Thoracic aorta (tissue), 2 donors: ENCODE data around the gene TSPAN17. TPM values are rescaled to one million over a fixed set of nuclear protein-coding genes. Genes with fewer than 3 reads are reported as not detected.

ENCODE experiments used
- ATAC-seq: fragments of 150-250 bp; one replicate; pipeline ENCODE4 v1.8.0; 2017; ENCODE audit warnings: low read depth; ENCODE audit not compliant: insufficient number of reproducible peaks, low FRiP score
- DNase-seq: peaks from one replicate; pipeline ENCODE4 v3.0.0-alpha.2; 2020; ENCODE audit warnings: low spot score
- H3K27ac ChIP-seq, 2 donors: fragments of 200-600 bp; sonication (generic); 1 replicate in 1 of 2; 2 replicates in 1 of 2; pipeline ENCODE4 v1.5.1; 2016; ENCODE audit warnings: mild to moderate bottlenecking in 2 of 2, moderate library complexity in 2 of 2
- H3K27me3 ChIP-seq: fragments of 200-600 bp; sonication (generic); replicated peaks from 2 replicates; pipeline ENCODE4 v1.6.0; 2016; ENCODE audit warnings: mild to moderate bottlenecking; ENCODE audit not compliant: insufficient read depth
- H3K36me3 ChIP-seq: fragments of 200-600 bp; sonication (generic); one replicate; pipeline ENCODE4 v1.5.1; 2016
- H3K4me1 ChIP-seq, 2 donors: fragments of 200-600 bp; sonication (generic); 1 replicate in 1 of 2; 2 replicates in 1 of 2; pipeline versions ENCODE4 v1.5.1 to v1.6.0; 2016; ENCODE audit warnings: low read depth in 2 of 2, mild to moderate bottlenecking in 1 of 2; ENCODE audit not compliant: control insufficient read depth in 1 of 2
- H3K4me3 ChIP-seq: fragments of 200-600 bp; sonication (generic); 2 replicates; pipeline ENCODE4 v1.5.1; 2016; ENCODE audit warnings: mild to moderate bottlenecking
- H3K9me3 ChIP-seq: fragments of 200-600 bp; sonication (generic); 2 replicates; pipeline ENCODE4 v1.5.1; 2016
- total RNA-seq, 2 donors: library from RNA; depleted of rRNA; stranded (reverse); fragments of >200 nt; gene quantifications; one replicate each; pipeline versions ENCODE4 v1.1.0 to v1.2.3, GENCODE V29; 2016
- TF ChIP-seq, protein P1 (sequence below): fragments of 200-600 bp; sonication (generic); IDR thresholded peaks from one replicate; pipeline ENCODE4 v1.5.1; 2019; ENCODE audit warnings: antibody characterized with exemption

Gene TSPAN17
- total RNA-seq, 2 donors from 2014 or later: 20.6 to 25.0 TPM

DNA sequence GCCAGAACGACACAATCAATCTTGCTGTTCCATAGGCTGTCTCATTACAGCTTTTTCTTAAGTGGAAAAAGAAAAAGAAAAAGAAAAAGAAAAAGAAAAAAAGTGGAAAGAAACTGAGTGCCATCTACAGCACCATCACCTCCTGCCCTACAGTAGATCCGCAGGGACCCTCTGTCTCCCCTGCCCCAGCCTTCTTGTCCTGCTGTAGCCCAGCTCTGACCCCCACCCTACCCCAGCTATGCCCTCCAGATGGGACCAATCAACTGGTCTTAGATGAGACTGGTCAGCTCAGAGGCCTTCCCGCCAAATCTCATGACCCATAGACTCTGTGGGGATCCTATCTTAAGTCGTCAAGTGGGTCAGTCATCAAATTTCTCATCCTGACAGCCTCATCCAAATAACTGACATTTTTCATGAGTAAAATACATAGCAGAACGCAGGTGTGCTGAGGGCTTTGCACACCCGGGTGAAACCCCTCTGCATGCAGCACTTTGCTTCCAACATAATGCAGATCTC is 34.8 kb downstream of the TSPAN17 start:
- peaks cover 6% of the 10 kb centered on the region for H3K9me3 ChIP-seq
- H3K27ac ChIP-seq: no peak overlapping the region
- TF ChIP-seq, protein P1, sequence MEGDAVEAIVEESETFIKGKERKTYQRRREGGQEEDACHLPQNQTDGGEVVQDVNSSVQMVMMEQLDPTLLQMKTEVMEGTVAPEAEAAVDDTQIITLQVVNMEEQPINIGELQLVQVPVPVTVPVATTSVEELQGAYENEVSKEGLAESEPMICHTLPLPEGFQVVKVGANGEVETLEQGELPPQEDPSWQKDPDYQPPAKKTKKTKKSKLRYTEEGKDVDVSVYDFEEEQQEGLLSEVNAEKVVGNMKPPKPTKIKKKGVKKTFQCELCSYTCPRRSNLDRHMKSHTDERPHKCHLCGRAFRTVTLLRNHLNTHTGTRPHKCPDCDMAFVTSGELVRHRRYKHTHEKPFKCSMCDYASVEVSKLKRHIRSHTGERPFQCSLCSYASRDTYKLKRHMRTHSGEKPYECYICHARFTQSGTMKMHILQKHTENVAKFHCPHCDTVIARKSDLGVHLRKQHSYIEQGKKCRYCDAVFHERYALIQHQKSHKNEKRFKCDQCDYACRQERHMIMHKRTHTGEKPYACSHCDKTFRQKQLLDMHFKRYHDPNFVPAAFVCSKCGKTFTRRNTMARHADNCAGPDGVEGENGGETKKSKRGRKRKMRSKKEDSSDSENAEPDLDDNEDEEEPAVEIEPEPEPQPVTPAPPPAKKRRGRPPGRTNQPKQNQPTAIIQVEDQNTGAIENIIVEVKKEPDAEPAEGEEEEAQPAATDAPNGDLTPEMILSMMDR: no peak
- H3K36me3 ChIP-seq: no peaks in the 10 kb centered on the region
- H3K27me3 ChIP-seq: peaks cover 9% of the 10 kb centered on the region
- no peaks in the 10 kb centered on the region for H3K4me1 ChIP-seq
- no peak overlapping the region for H3K4me3 ChIP-seq
- no peak for ATAC-seq
- no peak for DNase-seq

DNA sequence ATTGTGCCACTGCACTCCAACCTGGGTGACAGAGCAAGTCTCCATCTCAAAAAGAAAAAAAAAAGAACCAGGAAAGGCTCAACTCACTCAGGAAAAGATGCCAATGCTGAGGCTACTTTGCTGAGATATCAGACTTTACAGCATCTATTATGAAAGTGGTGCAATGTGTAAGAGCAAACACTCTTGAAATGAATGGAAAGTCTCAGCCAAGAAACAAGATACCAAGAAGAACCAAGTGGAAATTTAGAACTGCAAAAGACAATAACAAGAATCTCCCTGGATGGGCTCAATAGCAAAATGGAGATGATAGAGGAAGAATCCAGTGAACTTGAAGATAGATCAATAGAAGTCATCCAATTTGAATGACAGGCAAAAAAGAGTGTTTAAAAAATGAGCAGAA is 37.7 kb downstream of the TSPAN17 start:
- Histone ChIP-seq H3K27me3 (no peaks in the 10 kb centered on the region), H3K36me3 (no peaks in the 10 kb centered on the region), H3K9me3 (peaks cover 6% of the 10 kb centered on the region), H3K27ac (no peak overlapping the region), H3K4me3 (no peak overlapping the region), H3K4me1 (no peaks in the 10 kb centered on the region)
- no peak for ATAC-seq
- TF ChIP-seq, protein P1: no peak
- no peak for DNase-seq

DNA sequence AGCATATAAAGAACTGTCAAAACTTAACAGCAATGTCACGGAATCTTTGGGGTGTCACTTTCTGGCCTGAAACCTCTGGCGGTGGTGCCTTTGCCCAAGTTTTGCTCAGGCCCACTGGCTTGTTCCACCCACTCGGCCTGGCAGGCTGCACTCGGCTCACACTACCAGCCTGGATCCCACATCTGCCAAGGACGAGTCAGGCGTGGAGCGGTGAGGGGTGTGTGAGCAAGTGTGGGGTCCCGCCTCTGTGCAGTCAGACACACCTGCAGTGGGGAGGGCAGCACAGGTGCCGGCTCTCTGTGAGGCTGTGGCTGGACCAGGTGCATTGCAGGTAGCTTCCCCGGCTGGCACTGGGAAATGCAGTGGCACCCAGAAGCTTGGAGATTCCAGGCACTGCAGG is 40.0 kb downstream of the TSPAN17 start:
- no peak for DNase-seq
- H3K9me3 ChIP-seq: peaks cover 6% of the 10 kb centered on the region
- TF ChIP-seq, protein P1: no peak

DNA sequence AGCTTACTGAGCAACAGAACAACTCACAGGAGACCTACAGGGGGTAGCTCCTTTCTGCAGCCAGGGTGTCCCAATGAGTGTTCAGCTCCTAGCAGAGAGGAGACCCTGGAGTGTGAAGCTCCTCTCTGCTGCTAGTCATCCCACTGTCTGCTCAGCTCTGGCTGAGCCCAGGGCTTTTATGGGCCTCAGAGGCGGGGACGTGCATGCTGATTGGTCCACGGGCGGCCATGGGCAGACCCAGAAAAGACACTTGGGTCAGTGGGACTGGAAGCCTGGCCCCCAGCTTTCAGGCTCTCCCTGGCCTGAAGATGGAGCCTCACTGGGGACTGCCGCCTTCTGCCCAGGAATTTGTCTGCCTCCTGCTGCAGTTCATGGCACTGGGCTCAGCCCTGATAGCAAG is 40.6 kb downstream of the TSPAN17 start:
- ATAC-seq: no peak
- no peaks in the 10 kb centered on the region for H3K36me3 ChIP-seq
- DNase-seq: no peak
- no peaks in the 10 kb centered on the region for H3K4me1 ChIP-seq
- H3K27me3 ChIP-seq: no peaks in the 10 kb centered on the region
- no peak overlapping the region for H3K4me3 ChIP-seq
- H3K9me3 ChIP-seq: peaks cover 6% of the 10 kb centered on the region
- no peak overlapping the region for H3K27ac ChIP-seq
- TF ChIP-seq, protein P1: no peak

More for the DNA sequence above, 40.0 kb downstream of the TSPAN17 start:
- no peaks in the 10 kb centered on the region for H3K27me3 ChIP-seq
- ATAC-seq: no peak
- H3K4me1 ChIP-seq: no peaks in the 10 kb centered on the region
- H3K36me3 ChIP-seq: no peaks in the 10 kb centered on the region
- H3K27ac ChIP-seq: no peak overlapping the region
- no peak overlapping the region for H3K4me3 ChIP-seq

DNA sequence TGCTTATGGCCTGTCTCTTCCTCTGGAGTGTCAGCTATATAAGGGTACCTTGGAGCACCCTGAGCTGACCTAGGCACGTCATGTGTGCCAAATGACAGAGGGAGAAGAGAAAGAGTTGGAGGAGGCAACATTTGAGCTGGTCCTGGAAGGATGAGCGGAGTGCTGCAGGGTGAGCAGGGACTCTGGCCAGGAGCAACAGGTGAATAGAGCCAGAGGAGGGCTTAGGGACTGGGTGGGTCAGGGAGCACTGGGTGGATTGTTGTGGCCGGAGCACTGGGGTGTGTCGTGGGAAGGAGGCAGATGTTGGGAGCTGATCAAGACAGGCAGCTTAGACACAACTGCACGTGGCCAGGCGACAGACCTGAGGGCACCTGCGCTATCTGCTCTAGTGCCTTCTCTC is 43.6 kb downstream of the TSPAN17 start:
- no peak for DNase-seq
- no peaks in the 10 kb centered on the region for H3K4me1 ChIP-seq
- ATAC-seq: no peak
- no peak overlapping the region for H3K27ac ChIP-seq
- H3K4me3 ChIP-seq: no peak overlapping the region
- no peaks in the 10 kb centered on the region for H3K9me3 ChIP-seq
- no peaks in the 10 kb centered on the region for H3K27me3 ChIP-seq
- no peaks in the 10 kb centered on the region for H3K36me3 ChIP-seq
- TF ChIP-seq, protein P1: no peak
